NCI-H774 (cell line): ENCODE results near the gene SPON2.

Experiments used
- DNase-seq: peaks from one replicate; lab custom pipeline; 2025; lab: John Stamatoyannopoulos, UW

Gene SPON2

DNA sequence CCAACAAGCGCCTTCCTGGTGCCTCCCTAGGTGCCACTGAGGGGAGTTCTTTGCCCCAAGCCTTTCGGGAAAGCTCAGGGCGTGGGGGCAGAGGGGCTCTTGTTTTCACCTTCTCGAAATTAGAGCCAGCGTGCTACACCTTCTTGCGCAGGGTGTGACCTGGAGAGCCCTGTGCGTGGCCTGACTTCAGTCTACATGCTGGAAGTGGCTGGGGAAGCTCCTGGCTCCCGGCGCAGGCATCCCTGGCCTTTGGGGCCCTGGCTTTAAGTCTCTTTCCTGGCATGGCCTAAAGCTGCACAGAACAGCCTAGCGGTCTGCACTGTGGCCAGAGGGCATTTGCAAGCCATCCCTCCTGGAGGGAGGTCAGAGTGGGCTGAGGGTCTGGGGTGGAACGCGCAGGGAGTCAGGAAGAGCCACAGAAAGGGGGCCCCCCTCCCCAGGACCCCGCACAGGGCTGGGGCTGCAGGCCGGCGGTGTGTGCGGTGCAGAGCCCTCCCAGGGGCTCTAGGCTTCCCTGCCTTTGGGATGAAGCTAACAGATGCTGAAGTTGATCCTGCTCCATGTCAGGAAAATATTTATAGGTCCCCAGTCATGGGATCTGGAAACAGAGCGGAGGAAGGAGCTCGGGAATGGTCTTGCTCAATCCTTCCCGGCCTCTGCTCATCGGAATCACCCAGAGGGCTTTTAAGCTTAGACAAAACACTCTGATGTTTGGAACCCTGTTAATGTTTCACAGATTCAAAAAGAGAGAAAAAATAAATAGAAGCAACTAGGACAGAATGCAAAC lies 781 bp upstream of the SPON2 start:
- DNase-seq = no peak

- no peak for DNase-seq
Measured at GRCh38 chr4:1171311-1172227, 814 bp downstream of the SPON2 start.

DNA sequence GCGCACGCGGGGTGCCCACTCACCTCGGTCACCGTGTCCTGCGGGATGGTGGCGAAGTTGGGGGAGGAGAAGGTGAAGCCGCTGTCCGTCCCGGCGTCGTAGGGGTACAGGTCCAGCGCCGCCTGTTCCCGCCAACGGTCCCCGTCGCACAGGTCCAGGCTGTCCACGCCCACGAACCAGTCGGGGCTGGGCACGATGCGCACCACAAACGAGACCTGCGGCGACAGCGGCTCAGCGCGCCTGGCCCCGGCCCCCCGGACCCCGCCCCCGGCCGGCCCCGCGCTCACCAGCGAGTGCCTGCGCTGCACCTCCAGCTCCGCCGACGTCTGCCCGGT lies 1.4 kb downstream of the SPON2 start:
- no peak for DNase-seq

DNA sequence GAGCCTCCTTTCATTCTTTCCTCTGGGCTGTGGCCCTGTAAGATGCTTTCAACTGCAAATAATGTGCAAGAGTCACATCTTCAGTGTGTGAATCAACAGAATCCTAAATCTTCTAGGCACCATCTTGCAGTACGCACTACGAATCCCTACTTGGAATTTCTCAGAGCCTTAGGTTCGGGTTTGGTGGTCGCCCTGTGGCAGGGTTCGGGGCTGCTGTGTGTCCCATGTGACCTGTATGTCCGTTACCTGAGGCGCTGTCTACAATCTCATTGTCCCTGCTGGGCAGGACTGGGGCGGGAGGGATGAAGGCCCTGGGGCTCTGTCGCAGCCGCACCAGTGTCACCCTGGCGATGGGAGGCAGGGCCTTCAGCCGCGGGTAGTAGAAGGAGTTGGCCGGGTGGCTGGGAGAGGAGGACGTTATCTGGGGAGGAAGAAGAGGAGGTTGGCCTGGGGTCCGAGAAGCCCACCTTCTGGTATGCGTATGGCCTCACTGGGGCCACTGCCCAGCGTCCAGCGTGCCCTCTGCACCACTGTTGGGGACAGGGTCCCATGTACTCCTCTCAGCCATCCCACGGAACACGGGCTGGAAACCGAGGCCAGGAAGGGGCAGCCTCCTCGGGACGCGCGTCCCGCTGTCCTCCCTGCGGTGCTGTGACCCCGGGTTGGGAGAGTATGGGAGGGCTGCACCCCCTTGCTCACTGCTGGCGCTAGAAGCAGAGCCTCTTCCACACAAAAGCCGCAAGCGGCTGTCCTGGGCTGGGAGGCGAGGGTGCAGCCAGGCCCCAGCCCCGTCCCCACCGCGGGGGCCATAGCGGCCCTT lies 2.0 kb downstream of the SPON2 start:
- DNase-seq = no peak

GRCh38 chr4:1169691-1170096 lies 2.7 kb downstream of the SPON2 start:
- DNase-seq = no peak

GRCh38 chr4:1169171-1169671 lies 3.2 kb downstream of the SPON2 start:
- DNase-seq = no peak

DNA sequence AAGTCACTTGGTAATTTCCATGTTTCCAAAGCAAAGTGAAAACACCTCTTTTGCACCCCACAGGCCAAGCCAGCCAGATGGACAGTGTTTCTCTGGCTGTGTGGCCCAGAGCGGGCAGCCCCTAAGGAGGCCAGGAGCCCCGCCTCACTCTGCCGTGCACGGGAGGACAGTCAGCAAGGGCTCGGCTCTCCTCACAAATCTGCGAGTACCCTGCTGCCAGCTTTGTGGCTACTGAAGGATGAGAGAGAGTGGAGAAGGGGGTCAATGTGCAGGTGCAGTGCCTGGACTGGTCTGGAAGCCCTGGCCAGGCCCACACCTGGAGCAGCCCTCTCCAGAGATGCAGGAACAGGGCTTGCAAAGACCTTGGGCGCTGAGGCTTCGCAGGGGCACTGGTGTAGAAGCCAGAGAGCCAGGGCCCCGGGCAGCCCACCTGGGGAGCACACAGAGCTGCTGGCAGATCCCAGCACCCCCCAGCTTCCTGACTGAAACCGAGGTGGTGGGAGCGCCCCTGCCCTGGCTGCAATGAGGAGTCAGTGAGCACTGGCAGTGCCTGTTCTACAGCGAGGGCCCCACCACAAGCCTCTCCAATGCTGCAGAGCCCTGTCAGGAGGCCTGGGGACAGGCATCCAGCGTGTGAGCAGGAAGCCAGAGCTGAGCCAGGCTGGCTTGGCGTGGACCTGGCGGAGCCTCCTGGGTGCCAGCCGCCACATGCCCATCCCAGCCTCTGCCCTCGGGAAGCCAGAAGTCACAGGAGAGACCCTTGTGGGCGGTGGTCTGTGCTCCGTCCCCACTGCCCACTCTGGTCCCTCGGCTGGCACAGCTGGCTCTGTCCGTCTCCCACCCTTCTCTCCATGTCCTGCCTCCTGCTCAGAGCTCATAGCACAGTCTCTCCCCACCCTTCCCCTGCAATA lies 3.9 kb downstream of the SPON2 start:
- no peak for DNase-seq

- DNase-seq = peak; percentile 88
Measured at GRCh38 chr4:1167244-1167949, 5.0 kb downstream of the SPON2 start.

- no peak for DNase-seq
Measured at GRCh38 chr4:1166509-1167243, 5.7 kb downstream of the SPON2 start.

- no peak for DNase-seq
Measured at GRCh38 chr4:1164956-1165545, 7.3 kb downstream of the SPON2 start.

DNA sequence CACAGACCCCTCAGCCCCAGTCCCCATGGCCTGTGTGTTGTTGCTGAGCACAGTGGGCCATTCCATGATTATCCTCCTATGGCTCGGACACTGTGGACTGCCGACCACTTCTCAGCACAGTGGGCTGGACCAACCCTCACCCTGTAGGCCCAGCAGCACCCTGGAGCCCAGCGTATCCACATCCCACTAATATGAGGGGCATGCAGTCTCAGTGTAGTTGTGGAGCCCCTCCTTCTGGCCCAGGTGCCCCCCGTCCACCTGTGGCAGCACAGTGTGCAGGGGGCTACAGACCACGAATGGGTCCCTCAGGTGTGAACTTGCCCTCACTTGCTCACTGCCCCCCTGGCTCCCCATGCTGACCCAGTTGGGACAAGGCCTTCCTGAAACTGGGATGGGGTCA lies 7.9 kb downstream of the SPON2 start:
- no peak for DNase-seq

GRCh38 chr4:1164040-1164439 lies 8.3 kb downstream of the SPON2 start:
- DNase-seq = no peak

DNA sequence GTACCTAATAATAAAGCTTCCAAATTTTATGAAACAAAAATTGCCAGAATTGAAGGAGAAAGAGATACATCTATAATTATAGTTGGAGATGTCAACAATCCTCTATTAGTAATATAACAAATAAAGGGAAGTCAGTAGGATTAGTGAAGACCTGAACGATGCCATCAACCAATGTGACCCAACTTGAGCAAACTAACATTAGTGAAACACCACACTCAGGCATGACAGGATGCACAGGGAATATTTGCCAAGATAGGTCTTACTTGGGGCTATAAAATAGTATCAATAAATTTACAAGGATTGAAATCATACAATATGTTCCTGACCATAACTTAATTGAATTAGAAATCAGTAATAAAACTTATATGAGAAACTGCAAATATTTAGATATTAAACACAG lies 12.0 kb downstream of the SPON2 start:
- no peak for DNase-seq

DNA sequence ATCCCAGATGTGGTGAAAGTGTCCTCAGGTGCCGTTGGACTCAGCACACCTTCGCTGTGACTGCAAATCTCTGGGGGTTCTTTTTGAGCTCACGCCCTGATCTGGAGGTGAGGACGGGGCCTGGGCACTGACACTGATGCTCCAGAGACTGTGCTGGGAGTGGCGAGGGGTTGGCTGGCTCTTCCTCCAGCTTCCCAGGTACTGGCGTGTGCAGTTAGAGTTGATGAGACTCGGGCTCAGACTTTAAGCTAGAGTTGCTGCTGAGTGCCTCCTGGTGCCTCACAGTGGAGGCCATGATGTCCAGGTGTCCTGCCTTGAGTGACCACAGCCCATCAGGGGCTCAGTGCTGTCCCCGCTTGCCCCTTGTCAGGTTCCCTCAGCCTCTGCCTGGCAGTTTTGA lies 16.3 kb downstream of the SPON2 start:
- DNase-seq = no peak

- no peak for DNase-seq
Measured at GRCh38 chr4:1155314-1155713, 17.1 kb downstream of the SPON2 start.

- DNase-seq = peak; percentile 3
Measured at GRCh38 chr4:1154523-1155182, 17.7 kb downstream of the SPON2 start.

DNA sequence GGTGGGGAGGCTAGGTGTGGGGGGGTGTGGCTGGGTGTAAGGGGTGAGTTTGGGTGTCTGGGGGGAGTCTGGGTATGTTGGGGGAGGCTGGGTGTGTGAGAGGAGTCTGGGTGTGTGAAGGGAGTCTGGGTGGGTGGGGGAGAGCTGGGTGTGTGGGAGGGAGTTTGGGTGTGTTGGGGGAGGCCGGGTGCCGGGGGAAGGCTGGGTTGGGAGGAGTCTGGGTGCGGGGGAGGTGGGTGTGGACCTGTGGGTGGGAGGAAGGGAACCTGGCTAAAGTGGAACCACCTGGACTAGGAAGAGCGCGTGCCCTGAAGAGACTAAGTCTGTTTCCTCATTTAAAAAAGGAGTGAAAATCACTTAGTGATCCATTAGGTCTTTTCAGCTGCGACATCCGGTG lies 18.3 kb downstream of the SPON2 start:
- no peak for DNase-seq

DNA sequence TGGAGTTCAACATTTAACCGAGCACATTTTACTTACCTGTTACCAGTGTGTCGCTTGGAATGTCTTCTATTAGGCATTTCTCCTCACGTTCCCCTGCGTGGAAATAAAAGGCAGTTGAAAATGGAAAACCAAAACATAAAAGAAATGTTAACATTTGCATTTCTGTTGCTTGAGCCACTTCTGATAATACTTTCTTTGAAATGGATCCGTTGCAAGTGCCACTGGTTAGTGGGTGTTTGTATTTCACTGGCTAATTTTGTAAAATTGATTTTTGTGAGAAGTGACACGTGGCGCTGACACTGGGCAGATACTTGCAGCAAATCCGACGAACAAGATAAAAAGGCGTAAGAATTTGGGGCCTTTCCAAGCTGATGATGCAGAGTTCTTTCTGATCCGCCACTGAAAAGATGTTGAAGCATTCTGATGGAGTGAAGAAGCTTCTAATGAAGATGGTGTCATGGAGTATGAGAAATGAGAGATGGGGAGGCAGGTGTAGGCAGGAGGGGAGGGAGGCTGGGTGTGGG lies 18.8 kb downstream of the SPON2 start:
- no peak for DNase-seq

GRCh38 chr4:1152290-1152689 lies 20.1 kb downstream of the SPON2 start:
- no peak for DNase-seq
